NCI-H187 treated with DMSO at 0.1 percent for 48 hours (cell line): ENCODE measurements around the gene ASXL1.
"Not testable (repeated sequence)": the region's sequence is repeated elsewhere in the genome, so short reads cannot be mapped to it uniquely, and the experiment has no call there.

Experiments used
- DNase-seq: peaks from one replicate; lab custom pipeline; 2025; lab: John Stamatoyannopoulos, UW

The ASXL1 gene

GRCh38 chr20:32363492-32363891 is 5.4 kb downstream of the ASXL1 start:
- DNase-seq = no peak

- DNase-seq = no peak
Observed at GRCh38 chr20:32364554-32365208, 6.5 kb downstream of the ASXL1 start.

- no peak for DNase-seq
Observed at GRCh38 chr20:32365564-32365963, 7.4 kb downstream of the ASXL1 start.

GRCh38 chr20:32366380-32366779 is 8.2 kb downstream of the ASXL1 start:
- no peak for DNase-seq

- DNase-seq = no peak
Observed at GRCh38 chr20:32368323-32368722, 10.2 kb downstream of the ASXL1 start.

- no peak for DNase-seq
Observed at GRCh38 chr20:32368925-32369324, 10.8 kb downstream of the ASXL1 start.

GRCh38 chr20:32370897-32371296 is 12.8 kb downstream of the ASXL1 start:
- DNase-seq = no peak

- DNase-seq = no peak
Observed at GRCh38 chr20:32378461-32378860, 20.3 kb downstream of the ASXL1 start.

GRCh38 chr20:32380037-32380436 is 21.9 kb downstream of the ASXL1 start:
- not testable (repeated sequence) for DNase-seq

- DNase-seq = no peak
Observed at GRCh38 chr20:32380745-32381144, 22.6 kb downstream of the ASXL1 start.

- no peak for DNase-seq
Observed at GRCh38 chr20:32382102-32382950, 24.2 kb downstream of the ASXL1 start.

GRCh38 chr20:32383441-32383840 is 25.3 kb downstream of the ASXL1 start:
- DNase-seq = not testable (repeated sequence)

- DNase-seq = no peak
Observed at GRCh38 chr20:32385541-32385940, 27.4 kb downstream of the ASXL1 start.

GRCh38 chr20:32386091-32386490 is 28.0 kb downstream of the ASXL1 start:
- no peak for DNase-seq

GRCh38 chr20:32387252-32387651 is 29.1 kb downstream of the ASXL1 start:
- no peak for DNase-seq

GRCh38 chr20:32391003-32391402 is 32.9 kb downstream of the ASXL1 start:
- DNase-seq = no peak

- DNase-seq = no peak
Observed at GRCh38 chr20:32395066-32395465, 36.9 kb downstream of the ASXL1 start.

GRCh38 chr20:32396646-32397160 is 38.6 kb downstream of the ASXL1 start:
- DNase-seq = no peak

- no peak for DNase-seq
Observed at GRCh38 chr20:32397567-32398084, 39.5 kb downstream of the ASXL1 start.

- DNase-seq = no peak
Observed at GRCh38 chr20:32400476-32400875, 42.3 kb downstream of the ASXL1 start.

GRCh38 chr20:32404017-32404416 is 45.9 kb downstream of the ASXL1 start:
- no peak for DNase-seq

GRCh38 chr20:32406701-32407100 is 48.6 kb downstream of the ASXL1 start:
- DNase-seq = no peak
